Stimulated activated CD4-positive, alpha-beta T cell treated with anti-CD3 and anti-CD28 coated beads, Interleukin-15, amount 100 ng/mL, for 48 hours (primary cell): ENCODE data around the gene SMAD3.

Source experiments
- DNase-seq, 2 donors: peaks; one replicate each; pipeline ENCODE4 v3.0.0-alpha.2; 2020; ENCODE audit warnings: low read depth in 2 of 2

SMAD3 gene

GRCh38 chr15:67195305-67195704 is 129.9 kb downstream of the SMAD3 start:
- DNase-seq = no peak

- DNase-seq = no peak
Observed at GRCh38 chr15:67196222-67196621, 130.8 kb downstream of the SMAD3 start.

DNA sequence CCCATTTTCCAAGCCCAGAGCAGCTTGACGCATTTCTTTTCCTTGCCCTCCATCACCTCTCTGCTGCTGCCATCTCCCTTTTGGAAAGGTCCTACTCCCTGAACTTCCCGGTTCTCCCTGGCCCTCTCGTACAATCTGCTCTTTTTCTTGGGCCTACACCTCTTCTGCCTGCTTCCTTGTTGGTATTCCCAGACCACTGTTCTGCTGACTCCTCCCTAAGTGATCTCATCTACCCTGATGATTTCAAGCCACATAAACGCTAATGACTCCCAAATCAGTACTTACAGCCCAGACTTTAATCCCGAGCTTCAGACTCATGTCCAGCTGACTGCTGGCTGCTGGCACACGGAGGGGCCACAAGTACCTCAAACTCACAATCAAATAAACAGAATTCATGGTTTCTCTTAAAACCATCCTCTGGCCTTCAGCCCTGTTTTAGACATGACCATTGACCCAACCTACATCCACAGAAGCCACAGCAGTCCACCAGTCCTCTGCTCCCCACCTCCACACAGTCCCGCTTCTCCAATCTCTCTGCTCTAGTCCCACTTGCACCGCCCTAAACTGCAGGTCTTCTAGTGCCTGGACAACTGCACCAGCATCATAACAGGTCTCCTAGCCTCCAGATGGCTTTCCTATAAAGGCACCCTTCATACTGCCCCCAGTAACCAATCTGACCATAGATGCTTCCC is 131.4 kb downstream of the SMAD3 start:
- DNase-seq = no peak

DNA sequence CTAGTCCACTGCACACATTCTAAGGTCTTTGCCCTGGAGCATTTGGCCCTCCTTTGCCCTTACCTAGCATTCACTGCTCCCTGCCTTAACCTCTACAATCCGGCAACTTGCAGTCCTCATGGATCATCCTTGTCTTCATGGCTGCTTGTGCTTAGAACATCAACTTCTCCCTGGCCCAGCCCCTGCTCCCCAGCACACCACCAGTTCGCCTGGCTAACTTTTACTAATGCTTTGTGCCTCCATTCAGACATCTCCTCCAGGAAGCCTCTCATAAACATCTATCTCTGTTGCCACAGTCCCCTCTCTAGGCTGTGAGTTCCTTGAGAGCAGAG is 131.9 kb downstream of the SMAD3 start:
- no peak for DNase-seq

GRCh38 chr15:67198157-67198754 is 132.9 kb downstream of the SMAD3 start:
- no peak for DNase-seq

- DNase-seq = no peak
Observed at GRCh38 chr15:67199391-67199790, 134.0 kb downstream of the SMAD3 start.

DNA sequence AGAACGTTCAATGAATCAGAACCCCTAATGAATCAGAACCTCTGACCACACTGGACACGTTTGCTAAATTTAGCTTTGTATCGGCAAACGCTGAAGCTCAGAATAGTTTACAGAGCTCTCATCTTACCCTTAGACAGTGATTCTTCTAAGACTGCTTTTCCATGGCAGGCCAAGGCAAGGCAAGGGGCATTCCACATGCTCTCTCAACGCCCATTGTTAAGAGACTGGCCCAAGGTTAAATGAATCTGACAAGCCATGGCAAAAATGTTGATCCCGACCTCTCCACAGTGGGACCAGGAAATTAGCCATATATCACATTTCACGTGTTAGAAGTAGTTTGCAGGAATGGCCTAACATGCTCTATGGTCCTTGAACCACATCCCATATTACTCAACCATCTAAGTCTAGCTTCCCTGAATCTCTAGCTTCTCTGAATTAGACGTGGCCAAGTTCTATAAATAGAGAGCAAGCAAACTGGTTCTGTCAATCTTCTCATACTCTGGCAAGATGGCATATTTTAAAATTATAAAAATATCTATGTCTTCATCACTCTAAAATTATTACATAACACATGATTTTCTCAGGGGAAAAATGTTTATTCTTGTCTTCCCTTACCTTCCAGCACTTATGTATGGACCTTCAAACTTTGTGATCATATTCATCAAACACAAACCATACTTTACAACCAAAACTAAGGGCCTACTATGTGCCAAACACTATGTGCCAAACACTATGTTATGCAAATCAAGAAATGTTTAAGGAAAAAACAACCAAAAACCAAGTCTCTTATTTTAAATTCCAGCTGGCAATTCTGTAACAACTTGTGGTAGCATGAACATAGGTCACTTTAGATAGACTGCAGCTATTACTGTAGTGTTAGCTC is 134.7 kb downstream of the SMAD3 start:
- DNase-seq = no peak

DNA sequence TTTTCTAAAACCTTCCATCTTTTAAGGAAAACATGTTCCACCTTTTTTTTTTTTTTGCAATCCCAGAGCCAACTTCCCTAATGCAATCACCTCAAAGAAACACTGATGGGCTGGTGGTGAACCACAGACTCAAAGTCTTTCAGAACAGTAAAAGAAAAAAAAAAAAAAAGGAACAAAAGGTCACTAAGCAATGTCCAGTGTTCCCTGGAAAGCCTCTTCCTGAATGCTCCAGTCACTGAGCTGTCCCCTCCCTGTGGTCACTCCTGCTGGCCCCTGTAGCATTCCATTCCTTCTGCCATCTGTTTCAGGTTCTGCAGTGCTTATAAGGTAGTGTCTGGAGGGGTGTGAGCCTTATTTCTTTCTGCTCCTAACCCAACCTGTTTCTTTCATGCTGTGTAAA is 135.7 kb downstream of the SMAD3 start:
- no peak for DNase-seq

DNA sequence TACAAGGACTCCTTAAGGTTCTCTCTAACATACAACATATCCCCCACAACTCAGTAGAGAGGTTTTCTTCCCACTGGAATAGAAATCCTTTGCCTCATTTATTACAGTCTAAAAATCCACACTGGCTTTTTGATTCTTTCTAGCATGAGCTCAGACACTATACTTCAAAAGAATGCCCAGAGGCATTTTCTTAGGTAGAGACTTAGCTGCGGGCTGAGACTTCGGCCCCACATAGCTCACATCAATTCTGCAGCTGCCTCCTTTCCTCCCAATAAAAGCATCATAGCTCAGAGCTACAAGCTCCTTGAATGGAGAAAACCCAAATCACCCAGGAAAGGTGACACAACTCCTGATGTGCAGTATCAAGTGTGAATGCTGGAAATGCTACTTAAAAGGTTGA is 136.7 kb downstream of the SMAD3 start:
- no peak for DNase-seq

DNA sequence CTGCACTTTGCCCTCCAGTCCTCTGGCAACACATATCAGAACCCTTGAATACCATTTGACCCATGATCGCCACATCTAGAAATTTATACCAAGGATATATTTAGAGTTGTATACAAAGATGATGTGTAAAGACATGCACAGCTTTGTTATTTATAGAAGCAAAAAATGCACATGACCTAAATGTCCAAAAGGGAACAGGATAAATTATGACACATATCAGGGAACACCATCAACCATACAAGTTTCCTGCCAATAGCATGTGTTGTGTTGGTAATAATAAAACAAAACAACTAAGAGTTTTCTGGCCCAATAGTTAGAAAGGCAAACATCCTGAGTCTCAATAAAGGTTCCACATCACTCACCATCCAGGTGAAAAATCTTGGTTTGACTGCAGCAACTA is 137.6 kb downstream of the SMAD3 start:
- DNase-seq = no peak

- DNase-seq = no peak
Observed at GRCh38 chr15:67207555-67208207, 142.3 kb downstream of the SMAD3 start.

DNA sequence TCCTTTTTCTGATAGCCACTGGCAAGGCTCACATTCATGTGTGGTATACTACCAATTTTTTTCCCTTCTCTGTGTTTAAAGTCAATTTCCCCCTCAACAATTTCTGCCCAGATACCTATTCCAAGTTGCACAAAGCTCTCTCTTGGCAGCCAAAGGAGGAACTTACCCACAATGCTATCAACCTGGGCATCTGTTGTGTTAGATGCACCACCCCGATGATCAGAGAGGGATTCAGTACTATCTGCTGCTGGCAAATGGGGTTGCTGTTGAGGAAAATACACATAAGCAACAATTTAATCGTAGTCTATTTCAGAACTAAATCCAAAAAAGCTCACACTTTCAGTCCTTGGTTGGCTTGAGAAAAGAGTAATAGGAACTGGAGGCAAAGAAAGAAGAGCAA is 143.0 kb downstream of the SMAD3 start:
- no peak for DNase-seq

DNA sequence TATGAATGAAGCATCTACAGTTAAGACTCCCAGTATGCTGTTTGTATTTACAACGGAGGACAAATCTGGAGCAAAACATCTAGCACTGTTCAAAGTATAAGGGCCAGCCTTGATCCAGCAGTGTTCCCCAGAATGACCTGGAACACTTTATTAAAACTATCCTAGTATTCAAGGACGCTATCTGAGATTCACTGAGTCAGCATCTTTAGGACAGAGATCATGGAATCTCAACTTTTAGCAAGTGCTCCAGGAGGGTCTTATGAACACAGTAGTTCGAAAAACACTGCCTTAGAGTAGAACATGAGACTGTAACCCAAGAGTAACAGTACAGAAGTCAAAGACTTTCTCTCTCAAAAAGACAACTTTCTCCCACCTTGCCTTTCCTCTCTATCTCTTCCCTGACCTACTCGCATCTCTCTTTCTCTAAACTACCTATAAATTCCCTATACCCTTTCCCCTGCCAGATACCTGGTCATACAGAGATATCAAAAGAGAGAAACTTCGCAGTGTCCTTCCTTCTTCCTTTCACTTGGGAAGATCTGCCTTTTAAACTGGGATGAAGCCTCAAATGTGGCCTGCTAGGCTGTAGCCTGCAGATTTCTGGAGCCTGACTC is 145.3 kb downstream of the SMAD3 start:
- DNase-seq = no peak

DNA sequence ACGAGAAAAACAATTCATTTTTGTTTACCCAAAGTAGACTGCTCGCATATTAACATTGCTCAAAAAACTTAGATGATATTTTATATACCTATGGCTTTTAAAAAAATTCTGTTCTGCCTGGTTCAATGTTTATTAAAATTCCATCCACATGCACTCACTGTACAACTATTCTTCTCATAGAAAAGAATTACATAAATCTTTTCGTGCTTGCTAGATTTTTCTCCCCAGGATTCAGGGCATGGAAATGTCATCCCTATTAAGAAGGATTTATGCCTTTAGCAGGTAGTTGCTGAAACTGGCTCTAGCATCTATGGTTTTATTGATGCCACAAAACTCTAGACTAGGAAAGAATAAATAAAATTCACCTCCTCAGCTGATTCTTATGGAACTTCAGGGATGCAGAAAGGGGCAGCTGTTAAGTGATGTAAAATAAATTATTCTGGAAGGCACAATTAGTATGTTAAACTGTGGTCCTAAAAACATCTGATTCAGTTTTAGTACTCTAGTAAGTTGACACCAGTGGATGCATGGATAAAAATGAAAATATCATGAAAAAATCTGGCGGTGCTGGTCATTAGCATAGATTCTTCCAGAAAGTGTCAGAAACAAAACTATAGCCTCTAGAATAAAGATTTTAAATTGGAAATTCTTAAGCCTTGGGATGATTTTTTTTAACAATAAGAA is 147.4 kb downstream of the SMAD3 start:
- no peak for DNase-seq

DNA sequence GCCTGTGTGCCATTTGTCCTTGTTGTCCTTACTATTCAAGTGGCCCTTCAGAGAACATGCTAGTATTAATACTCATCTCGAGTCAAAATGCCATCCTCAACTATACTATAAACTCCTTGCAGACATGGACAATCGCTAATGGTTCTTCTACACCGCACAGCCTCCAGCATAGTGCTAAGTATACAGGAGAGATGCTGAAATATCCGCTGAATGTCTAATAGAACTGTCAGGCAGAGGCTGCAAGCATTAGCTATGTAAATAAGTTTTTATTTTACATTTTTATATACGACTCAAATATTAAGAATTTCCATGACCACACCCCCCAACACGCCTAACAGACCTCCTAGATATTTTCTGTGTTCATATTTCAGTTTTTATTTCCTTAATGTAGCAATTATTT is 149.7 kb downstream of the SMAD3 start:
- DNase-seq = no peak

GRCh38 chr15:67216859-67217258 is 151.5 kb downstream of the SMAD3 start:
- DNase-seq = no peak

DNA sequence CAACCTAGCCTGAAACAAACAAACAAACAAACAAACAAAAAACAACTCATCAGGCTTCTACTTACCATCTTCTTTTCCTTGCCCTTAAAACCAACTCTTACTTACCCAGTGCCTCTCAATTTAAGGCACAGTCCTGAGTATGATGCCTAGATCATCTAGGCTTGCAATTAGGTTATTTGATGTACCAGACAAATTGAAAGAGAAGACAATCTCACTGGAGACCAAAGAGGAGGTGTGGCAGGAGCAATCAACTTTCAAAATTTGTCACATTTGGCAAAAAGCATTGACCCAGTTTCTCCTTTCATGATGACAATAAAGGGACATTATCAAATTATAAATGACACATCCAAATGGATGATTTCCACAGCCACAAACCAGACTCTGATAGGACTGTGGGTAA is 153.0 kb downstream of the SMAD3 start:
- DNase-seq = no peak

GRCh38 chr15:67219288-67219687 is 153.9 kb downstream of the SMAD3 start:
- no peak for DNase-seq

- DNase-seq = no peak
Observed at GRCh38 chr15:67224889-67225288, 159.5 kb downstream of the SMAD3 start.

DNA sequence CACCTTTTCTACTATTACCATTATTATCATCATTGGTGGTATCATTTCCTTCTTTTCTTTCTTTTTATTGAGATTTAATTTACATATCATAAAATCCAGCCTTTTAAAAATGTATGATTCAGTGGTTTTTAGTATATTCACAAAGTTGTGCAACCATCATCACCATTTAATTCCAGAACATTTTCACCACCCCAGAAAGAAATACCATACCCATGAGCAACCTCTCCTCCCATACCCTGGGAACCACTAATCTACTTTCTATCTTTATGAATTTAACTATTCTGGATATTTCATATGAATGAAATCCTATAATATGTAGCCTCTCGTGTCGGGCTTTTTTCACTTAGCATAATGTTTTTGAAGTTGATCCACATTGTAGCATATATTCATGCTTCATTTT is 159.9 kb downstream of the SMAD3 start:
- no peak for DNase-seq

DNA sequence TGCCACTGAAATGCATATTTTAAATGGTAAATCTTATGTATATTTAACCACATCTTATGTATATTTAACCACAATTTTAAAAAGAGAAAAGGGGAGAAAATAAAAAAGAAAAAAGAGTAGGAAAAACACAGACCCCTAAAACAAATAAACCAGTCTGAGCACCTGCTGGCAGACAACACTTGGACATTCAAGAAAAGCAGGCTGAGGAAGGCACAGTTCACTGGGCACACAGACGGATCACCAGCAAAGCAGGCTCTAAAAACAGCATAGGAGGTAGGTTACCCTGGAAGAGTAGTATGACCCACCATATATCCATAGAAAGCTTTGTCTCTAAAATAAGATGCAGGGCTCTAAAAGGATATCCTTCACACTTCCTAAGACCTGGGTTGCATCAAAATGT is 162.0 kb downstream of the SMAD3 start:
- DNase-seq = no peak

GRCh38 chr15:67227846-67228245 is 162.4 kb downstream of the SMAD3 start:
- DNase-seq = no peak
